GM10266 (cell line): ENCODE measurements around the gene SGPL1.

Source experiments
- DNase-seq: peaks from one replicate; pipeline ENCODE4 v3.0.0; 2012; ENCODE audit errors: extremely low spot score
- TF ChIP-seq, protein P1 (sequence below): IDR thresholded peaks from 2 replicates; pipeline ENCODE4 v1.5.1; 2012; ENCODE audit warnings: mild to moderate bottlenecking, low read depth; ENCODE audit not compliant: control insufficient read depth, insufficient read depth; ENCODE audit errors: missing control alignments

The SGPL1 gene

DNA sequence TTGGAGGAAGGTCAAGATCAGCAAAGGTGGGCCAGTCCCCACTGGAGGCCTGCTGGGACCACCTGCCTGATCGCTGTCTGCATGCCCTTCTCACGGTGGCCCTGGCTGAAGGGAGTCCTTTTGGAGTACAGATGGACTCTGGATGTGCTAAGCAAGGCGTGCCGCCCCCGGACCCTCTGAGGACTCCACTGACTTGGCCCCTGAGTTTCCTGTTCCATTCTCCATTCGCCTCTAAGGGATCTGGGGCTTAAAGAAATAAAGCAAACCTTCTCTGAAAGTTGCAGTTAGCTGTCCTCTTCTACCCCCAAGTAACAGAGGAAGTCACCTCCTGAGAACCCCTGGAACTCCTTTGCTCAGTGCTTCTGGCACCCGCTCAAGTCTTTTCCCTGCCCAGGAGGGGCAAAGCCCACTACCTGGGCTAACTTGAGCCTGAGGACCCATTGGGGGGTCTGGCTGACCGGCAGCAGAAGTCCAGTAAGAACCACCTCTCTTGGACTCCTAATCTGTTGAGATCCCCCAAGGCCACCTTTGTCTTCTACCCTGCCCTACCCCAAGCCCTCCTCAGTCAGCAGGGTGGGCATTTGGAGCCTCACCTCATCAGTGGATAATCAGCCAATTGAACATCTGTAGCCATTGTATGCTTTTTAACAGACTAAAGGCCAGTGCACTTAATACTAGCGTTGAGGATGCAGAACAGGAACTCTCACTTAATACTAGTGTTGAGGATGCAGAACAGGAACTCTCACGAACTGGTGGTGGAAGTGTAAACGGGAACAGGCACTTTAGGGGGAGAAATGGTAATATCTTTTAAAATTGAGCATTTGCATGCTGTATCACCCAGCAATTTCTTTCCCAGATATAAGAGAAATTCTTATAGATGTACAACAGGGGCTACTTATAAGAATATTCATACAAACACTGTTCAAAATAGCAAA lies 32.7 kb upstream of the SGPL1 start:
- no peak for DNase-seq
- TF ChIP-seq, protein P1, sequence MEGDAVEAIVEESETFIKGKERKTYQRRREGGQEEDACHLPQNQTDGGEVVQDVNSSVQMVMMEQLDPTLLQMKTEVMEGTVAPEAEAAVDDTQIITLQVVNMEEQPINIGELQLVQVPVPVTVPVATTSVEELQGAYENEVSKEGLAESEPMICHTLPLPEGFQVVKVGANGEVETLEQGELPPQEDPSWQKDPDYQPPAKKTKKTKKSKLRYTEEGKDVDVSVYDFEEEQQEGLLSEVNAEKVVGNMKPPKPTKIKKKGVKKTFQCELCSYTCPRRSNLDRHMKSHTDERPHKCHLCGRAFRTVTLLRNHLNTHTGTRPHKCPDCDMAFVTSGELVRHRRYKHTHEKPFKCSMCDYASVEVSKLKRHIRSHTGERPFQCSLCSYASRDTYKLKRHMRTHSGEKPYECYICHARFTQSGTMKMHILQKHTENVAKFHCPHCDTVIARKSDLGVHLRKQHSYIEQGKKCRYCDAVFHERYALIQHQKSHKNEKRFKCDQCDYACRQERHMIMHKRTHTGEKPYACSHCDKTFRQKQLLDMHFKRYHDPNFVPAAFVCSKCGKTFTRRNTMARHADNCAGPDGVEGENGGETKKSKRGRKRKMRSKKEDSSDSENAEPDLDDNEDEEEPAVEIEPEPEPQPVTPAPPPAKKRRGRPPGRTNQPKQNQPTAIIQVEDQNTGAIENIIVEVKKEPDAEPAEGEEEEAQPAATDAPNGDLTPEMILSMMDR = no peak

DNA sequence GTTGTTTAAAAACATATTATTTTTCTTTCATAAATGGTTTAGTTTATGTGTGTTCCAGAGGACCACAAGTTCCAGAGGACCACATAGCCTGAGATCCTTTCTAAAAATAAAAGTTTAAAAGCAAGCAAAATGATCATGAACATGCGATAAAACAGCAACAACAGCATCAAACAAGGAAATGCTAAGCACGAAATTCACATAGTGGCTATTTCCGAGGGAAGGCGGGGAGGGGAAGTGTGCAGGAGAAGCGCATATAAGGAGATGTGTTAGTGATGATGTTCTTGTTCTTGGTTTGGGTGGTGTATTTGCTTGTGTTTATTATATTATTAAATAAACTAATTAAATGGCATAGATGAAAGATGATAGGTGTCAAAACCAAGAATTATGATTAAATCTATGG lies 31.7 kb upstream of the SGPL1 start:
- DNase-seq = no peak
- TF ChIP-seq, protein P1 = no peak

- TF ChIP-seq, protein P1 = no peak
- DNase-seq = no peak
Measured at GRCh38 chr10:70784471-70784870, 31.3 kb upstream of the SGPL1 start.

DNA sequence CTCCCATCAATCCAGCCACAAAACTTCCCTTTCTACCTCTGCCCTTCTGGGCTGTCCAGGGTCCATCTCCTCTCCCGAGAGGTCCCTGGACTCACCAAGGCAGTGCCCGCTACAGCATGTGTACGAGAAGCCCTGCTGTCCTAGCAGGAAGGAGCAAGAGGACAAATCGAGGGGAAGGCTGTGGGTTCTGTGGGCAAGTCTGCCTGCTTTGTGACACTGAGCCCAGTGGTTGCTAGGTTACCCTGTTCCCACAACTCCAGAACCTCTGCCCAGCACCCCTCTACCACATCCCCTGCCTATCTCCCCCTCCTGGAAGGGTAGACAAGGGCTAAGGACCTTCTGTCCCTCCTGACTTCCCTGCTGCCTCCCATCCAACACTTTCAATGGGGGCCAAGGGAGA lies 30.6 kb upstream of the SGPL1 start, which contains the start of gene TBATA:
Gene TBATA, minus strand, starts transcription at position 188 of the 400 bp plus-strand sequence. CDS start 1,998 bp downstream, outside the sequence.
- TF ChIP-seq, protein P1 = no peak
- no peak for DNase-seq

GRCh38 chr10:70786799-70787415 lies 28.8 kb upstream of the SGPL1 start:
- TF ChIP-seq, protein P1 = no peak
- DNase-seq = no peak

GRCh38 chr10:70791386-70792039 lies 24.2 kb upstream of the SGPL1 start:
- DNase-seq = no peak
- TF ChIP-seq, protein P1 = no peak

DNA sequence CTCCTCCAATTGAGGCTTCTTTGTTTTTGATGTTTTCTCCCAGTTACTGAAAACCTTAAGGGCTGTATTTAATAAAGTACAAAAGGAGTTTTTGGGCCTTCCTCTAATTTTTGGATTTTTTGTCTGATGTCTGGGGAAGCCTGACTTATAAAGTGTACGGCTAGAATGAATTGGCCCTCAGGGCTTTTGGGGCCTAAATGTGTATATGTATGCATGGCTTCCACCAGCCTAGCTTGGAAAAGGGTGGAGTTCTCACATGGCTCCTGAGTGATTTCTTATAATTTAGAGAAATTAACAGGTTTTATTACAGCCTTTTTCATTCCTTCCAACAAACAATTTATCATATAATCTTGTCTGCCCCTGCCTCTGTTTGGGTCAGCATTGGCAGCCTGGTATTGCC lies 20.1 kb upstream of the SGPL1 start:
- TF ChIP-seq, protein P1 = no peak
- DNase-seq = no peak
